NB4 (cell line): ENCODE results near the gene ENTR1.

Source experiments
- POLR2A ChIP-seq: IDR thresholded peaks from 2 replicates; pipeline ENCODE4 v1.6.1; 2011; ENCODE audit warnings: mild to moderate bottlenecking; ENCODE audit not compliant: insufficient read length; ENCODE audit errors: extremely low read depth
- TF ChIP-seq, protein P1 (sequence below): IDR thresholded peaks from one replicate; pipeline ENCODE4 v1.5.1; 2012; ENCODE audit warnings: low read depth, low read length

- TF ChIP-seq, protein P1, sequence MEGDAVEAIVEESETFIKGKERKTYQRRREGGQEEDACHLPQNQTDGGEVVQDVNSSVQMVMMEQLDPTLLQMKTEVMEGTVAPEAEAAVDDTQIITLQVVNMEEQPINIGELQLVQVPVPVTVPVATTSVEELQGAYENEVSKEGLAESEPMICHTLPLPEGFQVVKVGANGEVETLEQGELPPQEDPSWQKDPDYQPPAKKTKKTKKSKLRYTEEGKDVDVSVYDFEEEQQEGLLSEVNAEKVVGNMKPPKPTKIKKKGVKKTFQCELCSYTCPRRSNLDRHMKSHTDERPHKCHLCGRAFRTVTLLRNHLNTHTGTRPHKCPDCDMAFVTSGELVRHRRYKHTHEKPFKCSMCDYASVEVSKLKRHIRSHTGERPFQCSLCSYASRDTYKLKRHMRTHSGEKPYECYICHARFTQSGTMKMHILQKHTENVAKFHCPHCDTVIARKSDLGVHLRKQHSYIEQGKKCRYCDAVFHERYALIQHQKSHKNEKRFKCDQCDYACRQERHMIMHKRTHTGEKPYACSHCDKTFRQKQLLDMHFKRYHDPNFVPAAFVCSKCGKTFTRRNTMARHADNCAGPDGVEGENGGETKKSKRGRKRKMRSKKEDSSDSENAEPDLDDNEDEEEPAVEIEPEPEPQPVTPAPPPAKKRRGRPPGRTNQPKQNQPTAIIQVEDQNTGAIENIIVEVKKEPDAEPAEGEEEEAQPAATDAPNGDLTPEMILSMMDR: no peak
- TF ChIP-seq POLR2A: no peak
These were observed 46.9 kb upstream of the ENTR1 start for GRCh38 chr9:136457326-136457725.
